Measurements from ENCODE around the gene DPYD. TPM values are rescaled to one million over a fixed set of nuclear protein-coding genes. Genes with fewer than 3 reads are reported as not detected.

Gene DPYD
- total RNA-seq (10 to 100 TPM; 52.3 to 53.6 TPM), total RNA-seq (98.9 to 124 reads per million in 2 donors)

DNA sequence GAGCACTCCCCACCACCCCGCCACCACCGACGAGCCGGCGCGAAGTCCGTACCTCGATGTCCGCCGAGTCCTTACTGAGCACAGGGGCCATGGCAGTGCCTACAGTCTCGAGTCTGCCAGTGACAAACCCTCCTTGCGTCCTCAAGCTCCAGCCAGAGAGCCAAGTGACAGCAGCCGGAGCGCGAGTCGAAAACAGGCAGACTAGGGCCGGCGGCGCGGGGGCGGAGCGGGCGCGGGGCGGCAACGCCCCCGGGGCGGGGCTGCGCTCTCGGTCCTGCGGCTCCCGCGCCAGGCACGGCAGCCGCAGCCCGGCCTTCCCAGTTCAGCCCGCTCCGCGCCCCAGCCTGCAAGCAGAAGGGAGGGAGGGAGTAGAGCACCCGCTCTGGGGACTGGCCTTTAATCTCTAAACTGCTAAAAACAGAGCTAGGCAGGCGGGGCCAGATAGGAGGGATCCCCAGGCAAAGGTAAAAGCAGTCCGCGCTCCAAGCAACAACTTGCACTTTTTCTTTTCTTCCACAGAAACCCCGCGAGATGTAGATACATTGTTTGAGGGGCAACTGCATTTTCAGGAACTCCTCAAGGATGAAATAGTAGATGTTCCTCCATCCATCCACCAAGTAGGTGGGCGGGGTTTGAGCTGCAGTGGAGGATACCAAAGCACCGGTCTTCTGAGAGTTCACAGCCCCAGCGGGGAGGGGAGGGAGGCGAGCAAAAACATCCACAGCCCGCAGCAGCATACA, at the start of gene DPYD:
Gene DPYD, minus strand, starts transcription at position 203 of the 740 bp plus-strand sequence. Its CDS starts 112 bp downstream, at position 91.
- peak; percentile 90 for ATAC-seq
- peak within 1 kb of the TSS; percentile 87 for H3K27ac Mint-ChIP-seq
- H3K4me3 Mint-ChIP-seq: peak within 1 kb of the TSS; percentile 97
- H3K4me1 Mint-ChIP-seq: peaks cover 30% of the 10 kb centered on the region
- H3K27me3 Mint-ChIP-seq: no peaks in the 10 kb centered on the region
- H3K36me3 Mint-ChIP-seq (ENCODE audit: low read depth): no peaks in the 10 kb centered on the region
- no peaks in the 10 kb centered on the region for H3K9me3 ChIP-seq (ENCODE audit: control insufficient read depth, low read length, poor library complexity, severe bottlenecking)
- DNase-seq: peak; percentile 79 to 82 (median 80)

DNA sequence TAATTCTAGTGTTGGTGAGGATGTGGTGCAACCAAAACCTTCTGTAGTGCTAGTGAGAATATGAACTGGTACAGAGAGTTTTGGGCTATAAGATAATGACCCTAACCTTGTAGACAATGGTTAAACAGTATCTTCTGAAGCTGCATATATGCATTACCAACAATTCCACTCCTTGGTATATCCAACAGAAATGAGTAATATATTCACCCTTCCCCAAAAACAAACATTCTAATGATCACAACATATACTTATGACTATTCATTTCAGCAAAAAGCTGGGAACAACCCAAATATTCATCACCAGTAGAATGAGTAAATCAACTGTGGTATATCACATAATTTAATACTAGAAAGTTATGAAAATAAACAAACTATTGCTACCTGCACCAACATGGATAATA, 39.6 kb upstream of the DPYD start:
- Mint-ChIP-seq H3K4me3 (no peak overlapping the region), H3K4me1 (no peaks in the 10 kb centered on the region), H3K27ac (no peak overlapping the region), H3K27me3 (peaks cover 16% of the 10 kb centered on the region), H3K36me3 (ENCODE audit: low read depth) (peaks cover 2% of the 10 kb centered on the region)
- ATAC-seq: no peak
- no peak for DNase-seq
- H3K9me3 ChIP-seq (ENCODE audit: control insufficient read depth, low read length, poor library complexity, severe bottlenecking): no peaks in the 10 kb centered on the region

GRCh38 chr1:97947695-97948094, 26.9 kb upstream of the DPYD start:
- no peaks in the 10 kb centered on the region for H3K9me3 ChIP-seq (ENCODE audit: control insufficient read depth, low read length, poor library complexity, severe bottlenecking)
- Mint-ChIP-seq H3K4me3 (no peak overlapping the region), H3K27ac (no peak overlapping the region), H3K4me1 (peaks cover 13% of the 10 kb centered on the region), H3K36me3 (ENCODE audit: low read depth) (no peaks in the 10 kb centered on the region), H3K27me3 (no peaks in the 10 kb centered on the region)
- ATAC-seq: no peak
- DNase-seq: no peak

DNA sequence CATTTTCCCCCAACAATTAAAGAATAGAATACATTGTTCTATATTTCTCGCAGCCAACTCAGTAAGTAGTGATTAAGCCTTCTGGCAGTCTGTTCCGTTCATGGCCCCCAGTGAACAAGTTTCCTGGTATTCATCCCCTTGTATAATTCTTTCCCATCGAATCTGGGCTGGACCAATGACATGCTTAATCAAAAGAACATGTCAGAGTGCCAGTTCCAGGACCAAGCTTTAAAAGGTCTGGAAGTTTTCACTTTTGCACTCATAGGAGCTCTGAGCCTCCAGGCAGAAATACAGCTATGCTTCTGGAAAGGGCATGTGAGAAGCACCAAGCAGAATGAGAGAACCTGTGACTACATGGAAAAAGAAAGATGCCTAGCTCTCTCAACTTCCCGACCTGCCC, 22.5 kb upstream of the DPYD start:
- Mint-ChIP-seq H3K4me1 (peaks cover 23% of the 10 kb centered on the region), H3K27me3 (no peaks in the 10 kb centered on the region), H3K27ac (no peak overlapping the region), H3K4me3 (no peak overlapping the region), H3K36me3 (ENCODE audit: low read depth) (no peaks in the 10 kb centered on the region)
- no peaks in the 10 kb centered on the region for H3K9me3 ChIP-seq (ENCODE audit: control insufficient read depth, low read length, poor library complexity, severe bottlenecking)
- ATAC-seq (no peak), DNase-seq (no peak)

DNA sequence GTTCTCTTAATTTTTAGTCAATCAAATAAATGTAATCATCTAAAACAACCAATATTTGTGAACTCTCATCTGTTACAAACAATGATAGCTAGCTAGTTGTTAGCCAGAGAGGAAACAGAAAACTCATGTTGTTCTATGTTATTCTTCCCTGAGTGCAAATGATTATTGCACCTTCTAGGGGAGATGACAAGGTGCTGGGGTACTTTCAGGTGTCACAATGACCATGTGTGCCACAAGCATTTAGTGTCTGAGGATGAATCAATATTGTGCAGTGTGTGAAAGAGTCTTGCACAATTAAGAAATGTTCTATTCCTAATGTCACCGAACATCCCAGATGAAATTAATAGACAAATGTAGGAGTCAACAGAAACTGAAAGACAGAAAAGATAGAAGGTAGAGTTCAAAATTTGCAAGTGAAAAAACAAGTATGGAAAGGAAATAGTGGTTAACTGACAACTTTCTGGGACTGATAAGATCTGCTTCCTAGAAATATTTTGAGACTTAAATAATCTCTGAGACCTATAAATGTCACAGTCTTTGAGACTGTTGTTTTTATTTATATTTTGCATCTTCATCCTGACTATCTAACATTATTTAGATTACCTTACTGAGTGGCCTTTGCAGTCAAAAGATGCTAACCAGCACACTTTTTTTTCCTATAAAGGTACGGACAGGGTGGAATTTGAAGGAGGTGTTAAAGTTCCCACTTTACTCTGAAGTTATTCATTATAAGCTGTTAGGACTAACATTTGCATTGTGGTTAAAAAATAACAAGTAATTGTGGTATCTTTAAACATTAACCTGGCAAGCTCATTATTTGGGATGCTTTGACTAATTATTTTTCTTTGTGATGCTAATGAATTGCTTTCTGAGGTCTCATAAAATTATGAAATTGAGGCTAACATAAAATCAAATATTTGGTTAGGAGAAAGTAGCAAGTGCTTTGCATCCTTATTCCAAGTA, 21.6 kb upstream of the DPYD start:
- DNase-seq (no peak), ATAC-seq (no peak)
- peak overlapping the region; percentile 89 for H3K4me3 Mint-ChIP-seq
- H3K27ac Mint-ChIP-seq: no peak overlapping the region
- H3K9me3 ChIP-seq (ENCODE audit: control insufficient read depth, low read length, poor library complexity, severe bottlenecking): no peaks in the 10 kb centered on the region
- H3K36me3 Mint-ChIP-seq (ENCODE audit: low read depth): no peaks in the 10 kb centered on the region
- H3K4me1 Mint-ChIP-seq: peaks cover 20% of the 10 kb centered on the region
- H3K27me3 Mint-ChIP-seq: no peaks in the 10 kb centered on the region

- H3K36me3 Mint-ChIP-seq (ENCODE audit: low read depth): no peaks in the 10 kb centered on the region
- H3K4me1 Mint-ChIP-seq: peaks cover 29% of the 10 kb centered on the region
- ATAC-seq: no peak
- H3K27me3 Mint-ChIP-seq: no peaks in the 10 kb centered on the region
- H3K4me3 Mint-ChIP-seq: no peak overlapping the region
- DNase-seq: no peak
- no peaks in the 10 kb centered on the region for H3K9me3 ChIP-seq (ENCODE audit: control insufficient read depth, low read length, poor library complexity, severe bottlenecking)
- H3K27ac Mint-ChIP-seq: no peak overlapping the region
Observed at GRCh38 chr1:97938285-97938642, 17.4 kb upstream of the DPYD start.

GRCh38 chr1:97936976-97937375, 16.1 kb upstream of the DPYD start:
- ATAC-seq (no peak), DNase-seq (no peak)
- no peak overlapping the region for H3K27ac Mint-ChIP-seq
- no peaks in the 10 kb centered on the region for H3K27me3 Mint-ChIP-seq
- H3K36me3 Mint-ChIP-seq (ENCODE audit: low read depth): no peaks in the 10 kb centered on the region
- H3K9me3 ChIP-seq (ENCODE audit: control insufficient read depth, low read length, poor library complexity, severe bottlenecking): no peaks in the 10 kb centered on the region
- H3K4me3 Mint-ChIP-seq: no peak overlapping the region
- peaks cover 19% of the 10 kb centered on the region for H3K4me1 Mint-ChIP-seq

GRCh38 chr1:97934491-97934890, 13.7 kb upstream of the DPYD start:
- no peaks in the 10 kb centered on the region for H3K36me3 Mint-ChIP-seq (ENCODE audit: low read depth)
- ATAC-seq (no peak), DNase-seq (no peak)
- no peaks in the 10 kb centered on the region for H3K27me3 Mint-ChIP-seq
- no peaks in the 10 kb centered on the region for H3K9me3 ChIP-seq (ENCODE audit: control insufficient read depth, low read length, poor library complexity, severe bottlenecking)
- no peak overlapping the region for H3K4me3 Mint-ChIP-seq
- H3K4me1 Mint-ChIP-seq: peaks cover 14% of the 10 kb centered on the region
- H3K27ac Mint-ChIP-seq: no peak overlapping the region

DNA sequence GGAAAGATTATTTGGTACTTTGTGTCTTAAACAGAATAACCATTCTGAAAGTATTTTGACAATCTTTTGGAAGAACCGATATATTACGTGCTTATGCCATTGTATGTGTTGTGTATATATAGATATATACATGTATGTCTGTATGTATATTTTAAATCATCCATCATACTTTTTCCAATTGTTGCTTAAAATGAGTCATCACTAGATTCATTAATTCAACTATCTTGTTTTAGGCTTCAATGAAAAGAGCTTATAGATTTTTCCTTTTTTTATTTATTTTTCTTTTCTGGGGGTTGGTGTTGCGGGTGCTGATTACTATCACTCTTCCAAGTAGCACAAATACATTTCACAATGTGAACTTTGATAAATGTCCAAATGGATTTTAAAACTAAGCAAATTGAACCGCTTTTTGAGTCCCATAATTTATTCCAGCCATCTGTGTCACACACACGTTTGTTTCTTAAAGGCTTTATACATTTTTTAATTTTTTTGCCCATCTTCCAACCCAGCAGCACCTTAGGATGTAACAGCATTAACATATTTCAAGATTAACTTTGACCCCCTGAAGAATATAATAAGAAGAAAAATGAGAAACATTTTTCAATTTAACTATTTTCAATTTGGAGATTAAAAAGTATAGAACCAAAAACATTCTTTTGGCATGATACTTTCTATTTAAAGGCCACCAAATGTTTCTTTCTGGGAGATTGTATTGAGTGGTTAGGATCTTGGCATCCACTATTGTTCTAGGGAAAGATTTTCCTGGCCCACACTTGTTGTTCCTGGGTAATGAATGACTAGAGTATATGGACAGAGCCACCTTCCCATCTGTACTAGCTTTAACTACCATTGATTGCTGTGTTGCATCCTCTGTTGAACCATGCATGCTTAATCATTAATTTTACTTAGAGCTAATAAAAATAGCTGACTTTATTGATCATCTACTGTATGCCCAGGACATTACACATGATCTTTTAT, 9.3 kb upstream of the DPYD start:
- H3K9me3 ChIP-seq (ENCODE audit: control insufficient read depth, low read length, poor library complexity, severe bottlenecking): no peaks in the 10 kb centered on the region
- H3K4me3 Mint-ChIP-seq: no peak overlapping the region
- no peak overlapping the region for H3K27ac Mint-ChIP-seq
- H3K36me3 Mint-ChIP-seq (ENCODE audit: low read depth): peaks cover 2% of the 10 kb centered on the region
- no peak for ATAC-seq
- H3K4me1 Mint-ChIP-seq: peaks cover 14% of the 10 kb centered on the region
- no peaks in the 10 kb centered on the region for H3K27me3 Mint-ChIP-seq
- no peak for DNase-seq

GRCh38 chr1:97926017-97926708, 5.3 kb upstream of the DPYD start:
- H3K9me3 ChIP-seq (ENCODE audit: control insufficient read depth, low read length, poor library complexity, severe bottlenecking): no peaks in the 10 kb centered on the region
- ATAC-seq (no peak), DNase-seq (no peak)
- H3K27ac Mint-ChIP-seq: no peak overlapping the region
- H3K4me3 Mint-ChIP-seq: no peak overlapping the region
- peaks cover 2% of the 10 kb centered on the region for H3K36me3 Mint-ChIP-seq (ENCODE audit: low read depth)
- H3K4me1 Mint-ChIP-seq: peaks cover 14% of the 10 kb centered on the region
- H3K27me3 Mint-ChIP-seq: no peaks in the 10 kb centered on the region

- H3K9me3 ChIP-seq (ENCODE audit: control insufficient read depth, low read length, poor library complexity, severe bottlenecking): no peaks in the 10 kb centered on the region
- DNase-seq (no peak), ATAC-seq (no peak)
- Mint-ChIP-seq H3K27ac (no peak overlapping the region), H3K4me1 (peaks cover 14% of the 10 kb centered on the region), H3K27me3 (no peaks in the 10 kb centered on the region), H3K36me3 (ENCODE audit: low read depth) (peaks cover 2% of the 10 kb centered on the region), H3K4me3 (no peak overlapping the region)
Observed at GRCh38 chr1:97925151-97925550, 4.3 kb upstream of the DPYD start.

DNA sequence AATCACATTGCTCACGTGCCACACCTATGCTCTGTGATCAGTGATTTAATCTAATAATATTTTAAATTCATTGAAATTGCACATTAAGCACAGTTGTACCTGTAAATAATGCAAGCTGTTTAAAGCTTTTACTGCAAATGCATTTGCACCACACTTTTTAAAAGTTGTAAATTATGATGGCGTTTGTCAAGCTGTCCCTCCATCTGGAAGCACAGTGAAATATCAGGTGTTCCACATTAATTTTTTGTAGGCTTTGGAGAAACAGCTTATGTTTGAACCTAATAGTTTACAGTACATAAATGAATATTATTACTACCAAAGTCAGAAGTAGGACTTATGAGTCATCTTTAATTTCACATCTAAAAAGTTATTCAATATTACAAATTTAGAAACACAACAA, 3.0 kb upstream of the DPYD start:
- ATAC-seq (no peak), DNase-seq (no peak)
- Mint-ChIP-seq H3K27ac (no peak overlapping the region), H3K27me3 (no peaks in the 10 kb centered on the region), H3K4me1 (peaks cover 17% of the 10 kb centered on the region), H3K4me3 (no peak overlapping the region), H3K36me3 (ENCODE audit: low read depth) (peaks cover 2% of the 10 kb centered on the region)
- no peaks in the 10 kb centered on the region for H3K9me3 ChIP-seq (ENCODE audit: control insufficient read depth, low read length, poor library complexity, severe bottlenecking)
